ENCODE data around the gene MYH11. TPM values are rescaled to one million over a fixed set of nuclear protein-coding genes. Genes with fewer than 3 reads are reported as not detected.
"Not testable (repeated sequence)": the region's sequence is repeated elsewhere in the genome, so short reads cannot be mapped to it uniquely, and the experiment has no call there.

The MYH11 gene
- total RNA-seq, 1 donor, result under 0.01 TPM

DNA sequence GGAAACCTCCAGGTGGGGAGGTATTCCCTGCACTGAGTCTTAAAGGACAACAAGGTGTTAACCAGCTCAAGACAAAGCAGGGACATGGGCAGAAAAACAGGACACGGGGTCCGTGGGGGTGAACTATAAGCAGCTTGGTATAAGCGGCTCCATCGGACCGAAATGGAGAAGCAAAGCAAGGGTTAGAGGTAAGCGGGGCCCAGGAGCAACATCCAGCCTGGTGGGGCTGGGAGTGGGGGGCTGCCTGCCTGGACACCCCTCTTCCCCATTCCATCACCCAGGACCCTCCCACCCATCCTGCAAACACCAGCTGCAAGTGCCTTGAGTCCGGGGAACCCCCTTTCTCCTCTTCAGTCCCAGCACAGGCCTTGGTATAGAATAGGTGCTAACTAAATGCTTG, 29.5 kb downstream of the MYH11 start:
- TF ChIP-seq, protein P1, sequence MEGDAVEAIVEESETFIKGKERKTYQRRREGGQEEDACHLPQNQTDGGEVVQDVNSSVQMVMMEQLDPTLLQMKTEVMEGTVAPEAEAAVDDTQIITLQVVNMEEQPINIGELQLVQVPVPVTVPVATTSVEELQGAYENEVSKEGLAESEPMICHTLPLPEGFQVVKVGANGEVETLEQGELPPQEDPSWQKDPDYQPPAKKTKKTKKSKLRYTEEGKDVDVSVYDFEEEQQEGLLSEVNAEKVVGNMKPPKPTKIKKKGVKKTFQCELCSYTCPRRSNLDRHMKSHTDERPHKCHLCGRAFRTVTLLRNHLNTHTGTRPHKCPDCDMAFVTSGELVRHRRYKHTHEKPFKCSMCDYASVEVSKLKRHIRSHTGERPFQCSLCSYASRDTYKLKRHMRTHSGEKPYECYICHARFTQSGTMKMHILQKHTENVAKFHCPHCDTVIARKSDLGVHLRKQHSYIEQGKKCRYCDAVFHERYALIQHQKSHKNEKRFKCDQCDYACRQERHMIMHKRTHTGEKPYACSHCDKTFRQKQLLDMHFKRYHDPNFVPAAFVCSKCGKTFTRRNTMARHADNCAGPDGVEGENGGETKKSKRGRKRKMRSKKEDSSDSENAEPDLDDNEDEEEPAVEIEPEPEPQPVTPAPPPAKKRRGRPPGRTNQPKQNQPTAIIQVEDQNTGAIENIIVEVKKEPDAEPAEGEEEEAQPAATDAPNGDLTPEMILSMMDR (IDR thresholded peaks at IDR 0.05; ENCODE audit: insufficient read depth, low read depth, low read length), result no peak
- DNase-seq (ENCODE audit: low read depth), result no peak
- H3K4me3 ChIP-seq (ENCODE audit: low read depth, low read length), result no peak overlapping the region

DNA sequence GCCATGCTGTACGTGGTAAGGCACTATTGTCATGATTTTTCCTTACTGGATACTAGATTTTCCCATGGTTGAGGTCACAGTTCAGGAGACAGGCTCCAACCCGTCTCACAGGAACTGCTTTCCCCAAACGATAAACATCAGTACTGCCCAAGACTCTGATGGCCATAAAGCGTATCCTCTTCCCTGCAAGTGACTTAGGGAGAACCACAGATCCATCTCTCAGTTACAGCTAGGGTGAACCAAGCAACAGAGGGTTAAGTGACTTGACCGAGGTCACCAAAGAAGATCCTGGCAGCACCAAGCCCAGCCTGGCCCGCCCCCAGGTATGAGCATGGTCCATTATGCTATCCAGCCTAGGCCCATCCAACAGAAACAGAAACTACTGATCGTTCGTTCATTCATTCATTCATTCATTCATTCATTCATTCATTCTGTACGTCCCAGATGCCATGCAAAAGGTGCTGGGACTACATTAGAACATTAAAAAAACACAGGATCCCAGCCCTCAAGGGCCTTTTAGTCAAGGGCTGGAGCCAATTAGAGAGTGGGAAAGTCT, 31.0 kb downstream of the MYH11 start:
- DNase-seq (ENCODE audit: low read depth), result no peak
- TF ChIP-seq, protein P1 (IDR thresholded peaks at IDR 0.05; ENCODE audit: insufficient read depth, low read depth, low read length), result no peak
- H3K4me3 ChIP-seq (ENCODE audit: low read depth, low read length), result no peak overlapping the region

DNA sequence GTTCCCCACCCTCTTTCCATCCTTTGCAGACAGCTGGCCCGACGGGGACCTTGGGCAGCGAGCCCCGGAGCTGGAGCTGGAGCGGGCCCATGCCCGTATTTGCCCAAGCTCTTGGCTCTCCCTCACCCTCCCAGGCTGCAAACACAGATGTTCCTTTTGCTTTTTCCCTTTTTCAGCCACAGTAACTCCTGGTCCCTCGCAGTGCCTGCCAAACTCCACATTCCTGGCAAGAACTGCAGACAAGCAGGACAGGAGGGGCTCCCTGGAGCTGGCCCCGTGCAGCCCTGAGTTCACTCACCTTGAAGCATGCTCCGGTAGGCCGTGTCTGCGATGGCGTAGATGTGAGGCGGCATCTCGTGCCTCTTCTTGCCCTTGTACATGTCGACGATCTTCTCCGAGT, 33.9 kb downstream of the MYH11 start:
- TF ChIP-seq, protein P1 (IDR thresholded peaks at IDR 0.05; ENCODE audit: insufficient read depth, low read depth, low read length), result no peak
- DNase-seq (ENCODE audit: low read depth), result no peak
- no peak overlapping the region for H3K4me3 ChIP-seq (ENCODE audit: low read depth, low read length)

DNA sequence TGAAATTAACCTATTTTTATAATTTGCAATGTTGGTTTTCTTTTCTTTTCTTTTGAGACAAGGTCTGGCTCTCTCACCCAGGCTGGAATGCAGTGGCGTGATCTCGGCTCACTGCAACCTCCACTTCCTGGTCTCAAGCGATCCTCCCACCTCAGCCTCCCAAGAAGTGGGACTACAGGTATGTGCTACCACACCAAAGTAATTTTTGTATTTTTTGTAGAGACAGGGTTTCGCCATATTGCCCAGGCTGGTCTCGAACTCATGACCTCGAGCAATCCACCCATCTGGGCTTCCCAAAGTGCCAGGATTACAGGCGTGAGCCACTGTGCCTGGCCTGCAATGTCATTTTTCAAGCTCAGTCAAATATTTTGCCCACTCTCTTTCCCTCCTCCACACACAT, 36.0 kb downstream of the MYH11 start:
- TF ChIP-seq, protein P1 (IDR thresholded peaks at IDR 0.05; ENCODE audit: insufficient read depth, low read depth, low read length), result no peak
- no peak for DNase-seq (ENCODE audit: low read depth)
- H3K4me3 ChIP-seq (ENCODE audit: low read depth, low read length), result no peak overlapping the region

DNA sequence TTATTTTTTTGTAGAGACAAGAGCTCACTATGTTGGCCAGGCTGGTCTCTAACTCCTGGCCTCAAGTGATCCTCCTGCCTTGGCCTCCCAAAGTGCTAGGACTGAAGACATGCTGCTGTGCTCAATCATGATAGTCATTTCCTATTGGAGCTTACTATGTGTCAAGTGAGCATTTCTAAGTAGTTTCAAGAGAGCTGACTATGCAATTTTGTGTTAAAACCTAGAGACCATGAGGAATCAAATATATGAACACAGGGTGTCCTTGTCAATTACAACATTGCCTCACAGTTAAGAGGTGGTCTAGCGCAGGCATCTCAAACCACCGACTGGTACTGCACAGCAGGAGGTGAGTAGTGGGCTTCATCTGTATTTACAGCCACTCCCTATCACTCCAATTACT, 37.8 kb downstream of the MYH11 start:
- no peak for DNase-seq (ENCODE audit: low read depth)
- TF ChIP-seq, protein P1 (IDR thresholded peaks at IDR 0.05; ENCODE audit: insufficient read depth, low read depth, low read length), result no peak
- no peak overlapping the region for H3K4me3 ChIP-seq (ENCODE audit: low read depth, low read length)

DNA sequence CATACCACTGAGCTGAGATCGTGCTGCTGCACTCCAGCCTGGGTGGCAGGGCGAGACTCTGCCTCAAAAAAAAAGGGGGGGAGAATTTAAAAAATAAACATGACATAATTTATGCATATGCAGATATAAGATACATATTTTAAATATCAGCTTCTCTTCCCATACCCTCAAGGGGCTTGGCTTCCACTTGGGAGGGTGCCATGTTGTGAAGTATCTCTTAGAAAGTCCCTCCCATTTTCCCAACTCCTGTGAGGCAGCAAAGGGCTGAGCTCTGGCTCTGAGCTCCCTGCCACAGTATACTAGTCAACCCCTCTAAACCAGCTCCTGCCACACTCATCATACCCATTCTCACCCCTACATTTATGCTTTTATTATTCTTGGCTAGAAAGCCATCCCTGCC, 39.4 kb downstream of the MYH11 start:
- TF ChIP-seq, protein P1 (IDR thresholded peaks at IDR 0.05; ENCODE audit: insufficient read depth, low read depth, low read length), result no peak
- H3K4me3 ChIP-seq (ENCODE audit: low read depth, low read length), result no peak overlapping the region
- DNase-seq (ENCODE audit: low read depth), result no peak

DNA sequence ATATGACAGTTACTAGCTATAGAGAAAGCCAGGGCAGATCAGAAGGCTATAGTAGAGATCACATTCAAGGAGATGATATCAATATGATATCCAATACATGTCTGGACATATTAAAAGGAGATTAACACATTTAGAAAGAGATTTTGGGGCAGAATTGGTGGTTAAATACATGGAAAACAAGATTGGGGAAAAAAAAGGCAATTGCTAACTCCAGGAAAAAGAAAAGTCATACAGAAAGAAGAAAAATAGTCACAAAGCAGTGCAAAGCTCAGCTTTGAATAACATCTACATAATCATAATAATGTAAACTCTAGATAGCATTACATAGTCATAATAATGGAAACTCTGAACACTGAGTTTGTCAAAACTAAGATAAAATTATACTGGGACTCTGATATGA, 40.6 kb downstream of the MYH11 start:
- H3K4me3 ChIP-seq (ENCODE audit: low read depth, low read length), result no peak overlapping the region
- no peak for DNase-seq (ENCODE audit: low read depth)
- TF ChIP-seq, protein P1 (IDR thresholded peaks at IDR 0.05; ENCODE audit: insufficient read depth, low read depth, low read length), result no peak

DNA sequence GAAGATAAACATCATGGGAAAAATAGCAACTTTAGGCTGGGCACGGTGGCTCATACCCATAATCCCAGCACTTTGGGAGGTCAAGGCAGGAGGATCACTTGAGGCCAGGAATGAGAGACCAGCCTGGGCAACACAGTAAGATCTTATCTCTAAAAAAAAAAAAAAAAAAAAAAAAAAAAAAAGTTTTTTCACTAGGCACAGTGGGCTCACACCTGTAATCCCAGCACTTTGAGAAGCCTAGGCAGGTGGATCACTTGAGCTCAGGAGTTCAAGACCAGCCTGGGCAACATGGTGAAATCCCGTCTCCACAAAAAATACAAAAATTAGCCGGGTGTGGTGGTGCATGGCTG, 44.5 kb downstream of the MYH11 start:
- DNase-seq (ENCODE audit: low read depth); H3K4me3 ChIP-seq (ENCODE audit: low read depth, low read length): not testable (repeated sequence)
